K562 (cell line): ENCODE results near the gene ARL2. TPM values are rescaled to one million over a fixed set of nuclear protein-coding genes. Genes with fewer than 3 reads are reported as not detected.

Source experiments
- BRF1 ChIP-seq: IDR thresholded peaks from 3 replicates; pipeline ENCODE4 v1.6.1; 2011; ENCODE audit warnings: borderline replicate concordance, mild to moderate bottlenecking; ENCODE audit not compliant: insufficient read length; ENCODE audit errors: extremely low read depth
- CHD2 ChIP-seq: IDR thresholded peaks from 2 replicates; pipeline ENCODE4 v1.6.1; 2011; ENCODE audit warnings: low read depth, low read length
- FIP1L1 ChIP-seq: fragments of 200-400 bp; formaldehyde crosslinking; IDR thresholded peaks from 2 replicates; pipeline ENCODE4 v1.6.1; 2018; ENCODE audit warnings: mild to moderate bottlenecking, low read depth, low read length; ENCODE audit not compliant: poor library complexity, severe bottlenecking
- JUN ChIP-seq, 2 experiments: sonication (generic) in 1 of 2; formaldehyde crosslinking in 1 of 2; IDR thresholded peaks; 2 replicates each; pipeline versions ENCODE4 v1.6.1 to v1.8.0; 2012 to 2022; ENCODE audit warnings: borderline replicate concordance in 2 of 2, mild to moderate bottlenecking in 2 of 2, improper control_type of control experiment in 1 of 2, low read depth in 1 of 2, low read length in 1 of 2, missing genetic modification reagents in 1 of 2
- KLF13 ChIP-seq: fragments of 450-650 bp; IDR thresholded peaks from 2 replicates; pipeline ENCODE4 v1.6.1; 2016; ENCODE audit warnings: missing genetic modification characterization, low read depth, mild to moderate bottlenecking, missing compliant biosample characterization, moderate library complexity, borderline replicate concordance
- MCM7 ChIP-seq, 2 experiments: fragments of 450-650 bp; IDR thresholded peaks; 2 replicates each; pipeline ENCODE4 v1.6.1; 2016 to 2018
- MYBL2 ChIP-seq, 2 experiments: fragments of 450-650 bp in 1 of 2; sonication (generic) in 1 of 2; formaldehyde crosslinking in 1 of 2; IDR thresholded peaks; 2 replicates each; pipeline versions ENCODE4 v1.6.1 to v1.8.1; 2017 to 2022; ENCODE audit warnings: borderline replicate concordance in 1 of 2, inconsistent platforms in 1 of 2, low read depth in 1 of 2, mild to moderate bottlenecking in 1 of 2, missing genetic modification reagents in 1 of 2, moderate library complexity in 1 of 2
- NFIX ChIP-seq: fragments of 250-450 bp; sonication (Bioruptor Pico); IDR thresholded peaks from 2 replicates; pipeline ENCODE4 v1.4.0; 2020; ENCODE audit warnings: low read depth, mild to moderate bottlenecking, moderate library complexity
- NFRKB ChIP-seq: fragments of 450-650 bp; IDR thresholded peaks from 2 replicates; pipeline ENCODE4 v1.6.1; 2016; ENCODE audit warnings: low read depth
- NR4A1 ChIP-seq, 2 experiments: fragments of 250-450 bp in 1 of 2; fragments of 450-650 bp in 1 of 2; sonication (Bioruptor Pico) in 1 of 2; IDR thresholded peaks; 2 replicates each; pipeline versions ENCODE4 v1.4.0 to v1.6.1; 2016 to 2020; ENCODE audit warnings: mild to moderate bottlenecking in 2 of 2, missing compliant biosample characterization in 1 of 2, missing genetic modification characterization in 1 of 2, moderate library complexity in 1 of 2
- PHF21A ChIP-seq: fragments of 450-650 bp; IDR thresholded peaks from 2 replicates; pipeline ENCODE4 v1.6.1; 2017; ENCODE audit warnings: low read depth, borderline replicate concordance
- RBFOX2 ChIP-seq: fragments of 200-400 bp; formaldehyde crosslinking; IDR thresholded peaks from 2 replicates; pipeline ENCODE4 v1.6.1; 2017; ENCODE audit warnings: low read depth, mild to moderate bottlenecking, low read length, moderate library complexity
- ZBTB17 ChIP-seq: fragments of 450-650 bp; formaldehyde crosslinking; IDR thresholded peaks from 2 replicates; pipeline ENCODE4 v1.4.0; 2020; ENCODE audit warnings: mild to moderate bottlenecking
- ZFP30 ChIP-seq: fragments of 250-450 bp; sonication (Bioruptor Pico); IDR thresholded peaks from 2 replicates; pipeline ENCODE4 v1.8.0; 2022; ENCODE audit warnings: moderate library complexity, mild to moderate bottlenecking, inconsistent platforms, borderline replicate concordance
- ZZZ3 ChIP-seq: fragments of 450-650 bp; IDR thresholded peaks from 2 replicates; pipeline ENCODE4 v1.6.1; 2016; ENCODE audit warnings: antibody characterized with exemption, mild to moderate bottlenecking, moderate library complexity
- polyA plus RNA-seq, 8 experiments: library from polyadenylated mRNA; depleted of rRNA in 4 of 8; stranded (reverse) in 5 of 8; unstranded in 3 of 8; fragments of >200 nt; fragmentation: Nextera tagmentation in 2 of 8; fragmentation: Illumina TruSeq in 1 of 8; extraction: Ambion mirVana in 2 of 8; extraction: Trizol in 1 of 8; gene quantifications; 2 replicates each; pipeline versions ENCODE4 v1.2.1 to v1.2.3, GENCODE V29; 2011 to 2014; ENCODE audit warnings: inconsistent platforms in 1 of 8, missing spikeins in 1 of 8
- total RNA-seq, 7 experiments: library from RNA; depleted of rRNA in 6 of 7; stranded (reverse); fragments of >200 nt in 6 of 7; fragmentation: Illumina TruSeq in 2 of 7; extraction: Trizol in 2 of 7; gene quantifications; 2 replicates each; pipeline versions ENCODE4 v1.2.1 to v1.2.3, GENCODE V29; 2011 to 2021; ENCODE audit warnings: low replicate concordance in 1 of 7
- TF ChIP-seq, protein P1 (sequence below): fragments of 200-800 bp; sonication (Bioruptor generic); IDR thresholded peaks from 2 replicates; pipeline ENCODE4 v1.6.1; 2017; ENCODE audit warnings: missing genetic modification characterization, missing compliant biosample characterization
- TF ChIP-seq, protein P2 (sequence below): conservative IDR thresholded peaks from 2 replicates; pipeline ENCODE4 v1.6.1; 2011; ENCODE audit warnings: low read depth, mild to moderate bottlenecking, low read length; ENCODE audit not compliant: control insufficient read depth
- TF ChIP-seq, protein P3 (sequence below): fragments of 450-650 bp; formaldehyde crosslinking; IDR thresholded peaks from 2 replicates; pipeline ENCODE4 v1.4.0; 2022; ENCODE audit warnings: missing genetic modification characterization
- TF ChIP-seq, protein P4 (sequence below): sonication (generic); formaldehyde crosslinking; IDR thresholded peaks from 2 replicates; pipeline ENCODE4 v1.8.0; 2022; ENCODE audit warnings: mild to moderate bottlenecking, missing genetic modification reagents

The ARL2 gene
- total and polyA plus RNA-seq, 9 of the 15 experiments (the other 6 are each of a cell fraction or from before 2014, with no cell fraction given) = 5.7 to 154 (median 92.2) TPM

DNA sequence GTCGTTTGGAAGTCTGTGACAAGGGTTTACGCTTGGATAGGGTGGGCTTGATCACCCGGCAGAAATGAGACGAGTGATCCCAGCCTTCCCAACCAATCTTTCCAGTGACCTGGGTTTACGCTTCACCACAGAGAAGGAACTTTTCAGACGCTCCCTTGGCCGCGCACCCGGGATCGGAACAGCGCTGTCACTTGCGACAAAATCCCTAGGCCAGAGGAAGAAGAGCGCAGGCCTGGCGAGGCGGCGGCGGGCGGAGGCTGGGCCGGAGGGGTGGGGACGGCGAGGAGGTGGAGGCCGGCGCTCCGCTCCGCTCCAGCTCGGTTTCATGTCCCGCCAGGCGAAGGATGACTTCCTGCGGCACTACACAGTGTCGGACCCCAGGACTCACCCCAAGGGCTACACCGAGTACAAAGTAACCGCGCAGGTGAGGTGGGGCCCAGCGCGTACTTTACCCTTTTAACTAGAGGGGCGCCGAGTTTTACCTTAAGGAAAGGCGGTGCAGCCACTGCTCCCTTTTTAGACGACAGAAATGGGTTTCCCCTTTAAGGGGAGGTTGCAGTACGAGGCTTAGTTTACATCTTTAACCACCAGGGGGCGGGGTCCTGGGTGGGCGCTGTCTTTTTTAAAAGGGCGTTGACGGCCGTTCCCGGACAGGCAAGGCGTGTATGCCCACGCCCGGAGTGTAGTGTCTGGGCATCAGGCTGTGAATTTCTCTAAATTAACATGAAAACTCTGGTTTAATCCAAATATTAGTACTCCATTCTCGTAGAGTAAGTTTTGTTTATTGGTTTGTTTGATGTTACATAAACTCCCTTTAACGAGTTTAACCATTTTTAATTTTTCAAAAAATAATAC lies 13.5 kb downstream of the ARL2 start, which contains the start of gene SNX15 (continued):
- TF ChIP-seq, protein P1, sequence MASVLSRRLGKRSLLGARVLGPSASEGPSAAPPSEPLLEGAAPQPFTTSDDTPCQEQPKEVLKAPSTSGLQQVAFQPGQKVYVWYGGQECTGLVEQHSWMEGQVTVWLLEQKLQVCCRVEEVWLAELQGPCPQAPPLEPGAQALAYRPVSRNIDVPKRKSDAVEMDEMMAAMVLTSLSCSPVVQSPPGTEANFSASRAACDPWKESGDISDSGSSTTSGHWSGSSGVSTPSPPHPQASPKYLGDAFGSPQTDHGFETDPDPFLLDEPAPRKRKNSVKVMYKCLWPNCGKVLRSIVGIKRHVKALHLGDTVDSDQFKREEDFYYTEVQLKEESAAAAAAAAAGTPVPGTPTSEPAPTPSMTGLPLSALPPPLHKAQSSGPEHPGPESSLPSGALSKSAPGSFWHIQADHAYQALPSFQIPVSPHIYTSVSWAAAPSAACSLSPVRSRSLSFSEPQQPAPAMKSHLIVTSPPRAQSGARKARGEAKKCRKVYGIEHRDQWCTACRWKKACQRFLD (CRISPR knock-in tag) = peak; percentile 65; the same call in 1 of the 2 replicates
- TF ChIP-seq KLF13 (tag) = no peak; the same call in 1 of the 2 replicates
- TF ChIP-seq BRF1 = no peak
- TF ChIP-seq ZZZ3 = no peak
- peak; percentile 20 for TF ChIP-seq FIP1L1
- TF ChIP-seq, protein P2, sequence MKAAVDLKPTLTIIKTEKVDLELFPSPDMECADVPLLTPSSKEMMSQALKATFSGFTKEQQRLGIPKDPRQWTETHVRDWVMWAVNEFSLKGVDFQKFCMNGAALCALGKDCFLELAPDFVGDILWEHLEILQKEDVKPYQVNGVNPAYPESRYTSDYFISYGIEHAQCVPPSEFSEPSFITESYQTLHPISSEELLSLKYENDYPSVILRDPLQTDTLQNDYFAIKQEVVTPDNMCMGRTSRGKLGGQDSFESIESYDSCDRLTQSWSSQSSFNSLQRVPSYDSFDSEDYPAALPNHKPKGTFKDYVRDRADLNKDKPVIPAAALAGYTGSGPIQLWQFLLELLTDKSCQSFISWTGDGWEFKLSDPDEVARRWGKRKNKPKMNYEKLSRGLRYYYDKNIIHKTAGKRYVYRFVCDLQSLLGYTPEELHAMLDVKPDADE = 0 out of 2 replicates have a peak, but pooled peaks have one; percentile 17
- no peak for TF ChIP-seq NFIX (CRISPR knock-in tag)
- TF ChIP-seq, protein P3, sequence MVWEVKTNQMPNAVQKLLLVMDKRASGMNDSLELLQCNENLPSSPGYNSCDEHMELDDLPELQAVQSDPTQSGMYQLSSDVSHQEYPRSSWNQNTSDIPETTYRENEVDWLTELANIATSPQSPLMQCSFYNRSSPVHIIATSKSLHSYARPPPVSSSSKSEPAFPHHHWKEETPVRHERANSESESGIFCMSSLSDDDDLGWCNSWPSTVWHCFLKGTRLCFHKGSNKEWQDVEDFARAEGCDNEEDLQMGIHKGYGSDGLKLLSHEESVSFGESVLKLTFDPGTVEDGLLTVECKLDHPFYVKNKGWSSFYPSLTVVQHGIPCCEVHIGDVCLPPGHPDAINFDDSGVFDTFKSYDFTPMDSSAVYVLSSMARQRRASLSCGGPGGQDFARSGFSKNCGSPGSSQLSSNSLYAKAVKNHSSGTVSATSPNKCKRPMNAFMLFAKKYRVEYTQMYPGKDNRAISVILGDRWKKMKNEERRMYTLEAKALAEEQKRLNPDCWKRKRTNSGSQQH (CRISPR knock-in tag) = no peak
- TF ChIP-seq, protein P4, sequence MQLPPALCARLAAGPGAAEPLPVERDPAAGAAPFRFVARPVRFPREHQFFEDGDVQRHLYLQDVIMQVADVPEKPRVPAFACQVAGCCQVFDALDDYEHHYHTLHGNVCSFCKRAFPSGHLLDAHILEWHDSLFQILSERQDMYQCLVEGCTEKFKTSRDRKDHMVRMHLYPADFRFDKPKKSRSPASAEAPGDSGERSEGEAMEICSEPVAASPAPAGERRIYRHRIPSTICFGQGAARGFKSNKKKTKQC (CRISPR knock-in tag) = peak; percentile 96
- TF ChIP-seq ZBTB17 (CRISPR knock-in tag) = peak; percentile 67; the same call in 1 of the 2 replicates
- TF ChIP-seq PHF21A = no peak
- TF ChIP-seq RBFOX2 = peak; percentile 79
- no peak for TF ChIP-seq JUN (IDR thresholded peaks at IDR 0.05; ENCODE audit: borderline replicate concordance, low read depth, low read length)
- no peak for TF ChIP-seq JUN (CRISPR knock-in tag; IDR thresholded peaks at IDR 0.05; ENCODE audit: borderline replicate concordance)
- no peak for TF ChIP-seq NR4A1 (CRISPR knock-in tag; IDR thresholded peaks at IDR 0.05)
- no peak for TF ChIP-seq NR4A1 (tag; IDR thresholded peaks at IDR 0.05)
- no peak for TF ChIP-seq ZFP30
- TF ChIP-seq CHD2 = peak; percentile 40; the same call in 1 of the 2 replicates
- TF ChIP-seq MYBL2 (IDR thresholded peaks at IDR 0.05; ENCODE audit: low read depth) = no peak
- TF ChIP-seq MYBL2 (CRISPR knock-in tag; IDR thresholded peaks at IDR 0.05; ENCODE audit: borderline replicate concordance) = no peak
- TF ChIP-seq NFRKB = 0 out of 2 replicates have a peak, but pooled peaks have one; percentile 14
- TF ChIP-seq MCM7 (IDR thresholded peaks at IDR 0.05) = no peak
